ENCODE measurements around the gene SLC2A1. TPM values are rescaled to one million over a fixed set of nuclear protein-coding genes. Genes with fewer than 3 reads are reported as not detected.

Gene SLC2A1
- total and polyA plus RNA-seq, 9 of the 15 experiments (the other 6 are each of a cell fraction or from before 2014, with no cell fraction given), result 12.6 to 153 (median 48.0) TPM

- TF ChIP-seq MGA (IDR thresholded peaks at IDR 0.05) (no peak), IRF1 (CRISPR knock-in tag; IDR thresholded peaks at IDR 0.05; ENCODE audit: borderline replicate concordance) (no peak), PPARD (CRISPR knock-in tag; IDR thresholded peaks at IDR 0.05) (no peak), MCM5 (IDR thresholded peaks at IDR 0.05; ENCODE audit: low read depth) (no peak), ZBTB5 (IDR thresholded peaks at IDR 0.05) (no peak), HNRNPH1 (optimal IDR thresholded peaks at IDR 0.05; ENCODE audit: low read depth, low read length) (no peak), THRAP3 (IDR thresholded peaks at IDR 0.05; ENCODE audit: borderline replicate concordance) (no peak), ZBTB2 (IDR thresholded peaks at IDR 0.05) (no peak), SUPT5H (IDR thresholded peaks at IDR 0.05) (no peak)
Measured at GRCh38 chr1:42964044-42964812, 5.6 kb upstream of the SLC2A1 start (continued).
